OCI-LY3 (cell line): ENCODE results near the gene KXD1.

ENCODE experiments used
- CTCF ChIP-seq: fragments of 200-600, 300-600 bp; sonication (generic); IDR thresholded peaks from 2 replicates; pipeline ENCODE4 v1.5.1; 2014; ENCODE audit warnings: antibody characterized with exemption, low read length, low read depth
- EZH2phosphoT487 ChIP-seq: fragments of 200-600 bp; shearing (Covaris generic); IDR thresholded peaks from 2 replicates; pipeline ENCODE4 v1.6.1; 2018; ENCODE audit warnings: antibody characterized with exemption, mixed run types, low read depth

- TF ChIP-seq EZH2phosphoT487 (no peak), CTCF (no peak)
Measured at GRCh38 chr19:18558604-18559003, 934 bp downstream of the KXD1 start.
